ENCODE measurements around the gene ADAMTS17.

Gene ADAMTS17

DNA sequence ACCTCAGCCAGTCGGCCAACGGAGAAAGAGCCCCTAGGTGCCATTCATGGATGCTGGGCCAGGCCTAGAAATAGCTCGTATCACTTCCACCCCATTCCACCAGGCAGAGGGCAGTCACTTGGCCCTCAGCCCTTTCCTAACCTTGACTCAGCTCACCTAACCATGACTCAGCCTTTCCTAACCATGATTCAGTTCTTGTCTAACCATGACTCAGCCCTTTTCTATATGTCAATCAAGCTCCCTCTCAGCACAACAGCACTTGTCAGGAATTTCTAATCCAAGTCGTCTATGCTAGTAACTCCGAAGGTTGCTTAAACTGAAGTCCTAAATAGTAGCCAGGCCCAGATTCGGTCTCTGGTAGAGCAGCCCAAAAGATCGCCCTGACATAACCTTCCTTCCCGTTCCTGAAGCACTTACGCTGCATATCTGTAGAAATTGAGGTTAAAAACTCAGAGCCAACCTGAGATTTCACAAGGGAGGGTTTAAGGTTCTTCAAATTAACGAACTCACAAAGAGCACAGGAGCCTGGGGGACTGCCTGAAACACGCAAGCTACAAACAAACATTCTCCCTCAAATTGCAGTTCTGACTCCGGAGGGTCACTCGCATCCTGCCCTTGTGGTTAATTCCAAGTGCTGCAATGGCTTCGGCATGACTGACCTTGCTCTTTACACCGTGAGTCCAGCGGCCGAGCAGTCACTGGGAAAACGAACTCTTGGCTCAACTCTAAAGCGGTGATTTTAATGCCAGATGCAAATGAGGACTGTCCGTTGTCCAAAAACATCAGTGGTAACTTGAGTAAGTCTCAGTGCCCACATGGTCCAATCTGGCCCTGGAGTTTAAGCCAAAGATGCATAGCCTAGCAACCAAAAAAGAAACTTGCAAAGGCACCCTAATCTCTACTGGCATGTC, 99.9 kb downstream of the ADAMTS17 start:
- intact Hi-C loops (cut with DNase I): no loop called here
- peak in 24 of 42 donors; percentile 5 to 80 (median 36) for DNase-seq

DNA sequence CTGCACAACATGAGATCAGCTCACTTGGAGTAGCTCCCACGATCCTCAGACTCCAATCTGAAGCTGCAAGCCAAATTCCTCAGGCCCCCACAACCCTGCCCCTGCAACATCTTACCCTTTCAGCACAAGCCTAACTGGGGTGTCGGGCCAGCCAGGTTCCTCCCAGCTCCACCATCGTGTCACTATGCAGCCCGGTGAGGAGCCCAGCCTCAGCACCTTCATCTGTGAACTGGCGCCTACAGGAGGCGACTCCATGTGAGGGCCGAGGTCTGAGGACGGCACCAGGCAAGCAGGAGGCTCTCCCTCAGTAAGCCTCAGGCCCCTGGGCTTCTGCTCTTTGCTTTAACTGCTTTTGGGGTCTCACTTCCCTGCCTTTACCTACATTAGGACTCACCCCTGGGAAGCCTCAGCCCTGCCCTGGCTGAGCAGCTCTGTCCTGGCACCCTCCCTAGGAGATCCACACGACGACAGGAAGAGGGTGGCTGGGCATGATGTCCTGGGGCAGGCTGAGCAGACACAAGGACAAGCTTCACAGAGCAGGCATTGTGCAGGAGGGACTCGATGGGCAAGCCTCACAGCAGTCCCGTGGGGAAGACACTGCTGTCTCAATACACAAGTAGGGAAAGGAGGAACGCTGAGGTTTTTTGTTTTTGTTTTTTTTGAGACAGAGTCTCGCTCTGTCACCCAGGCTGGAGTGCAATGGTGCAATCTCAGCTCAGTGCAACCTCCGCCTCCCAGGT, 104.6 kb downstream of the ADAMTS17 start:
- intact Hi-C loops (cut with DNase I): no loop called here
- peak in 2 of 42 donors; percentile 29 to 39 for DNase-seq

DNA sequence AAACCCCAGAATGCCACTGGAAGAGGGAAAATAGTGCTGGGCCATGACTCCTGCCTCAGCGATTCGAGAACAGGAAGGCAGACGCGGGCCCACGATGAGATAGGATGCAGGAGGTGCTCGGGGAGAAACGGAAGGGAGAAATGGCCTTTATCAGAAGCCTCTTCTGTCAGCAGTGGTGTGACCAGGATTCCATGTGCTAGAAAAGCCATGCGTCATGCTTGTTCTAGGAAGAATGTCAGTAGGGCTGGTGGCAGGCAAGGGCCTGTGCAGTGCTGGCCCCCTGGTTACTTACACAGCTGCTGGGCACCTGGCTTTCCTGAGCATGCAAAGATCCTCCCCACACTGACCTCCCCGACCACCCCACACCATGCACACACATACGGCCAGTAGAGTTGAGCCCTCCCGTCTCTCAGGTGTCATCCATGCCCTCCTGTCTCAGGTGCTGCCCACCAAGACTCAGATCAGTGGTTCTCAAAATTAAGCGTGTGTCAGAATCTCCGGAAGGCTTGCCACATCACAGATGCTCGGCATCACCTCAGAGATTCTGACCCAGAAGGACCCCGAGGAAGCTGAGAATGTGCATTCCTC, 106.7 kb downstream of the ADAMTS17 start:
- DNase-seq: no peak
- intact Hi-C loops (cut with DNase I): no loop called here

DNA sequence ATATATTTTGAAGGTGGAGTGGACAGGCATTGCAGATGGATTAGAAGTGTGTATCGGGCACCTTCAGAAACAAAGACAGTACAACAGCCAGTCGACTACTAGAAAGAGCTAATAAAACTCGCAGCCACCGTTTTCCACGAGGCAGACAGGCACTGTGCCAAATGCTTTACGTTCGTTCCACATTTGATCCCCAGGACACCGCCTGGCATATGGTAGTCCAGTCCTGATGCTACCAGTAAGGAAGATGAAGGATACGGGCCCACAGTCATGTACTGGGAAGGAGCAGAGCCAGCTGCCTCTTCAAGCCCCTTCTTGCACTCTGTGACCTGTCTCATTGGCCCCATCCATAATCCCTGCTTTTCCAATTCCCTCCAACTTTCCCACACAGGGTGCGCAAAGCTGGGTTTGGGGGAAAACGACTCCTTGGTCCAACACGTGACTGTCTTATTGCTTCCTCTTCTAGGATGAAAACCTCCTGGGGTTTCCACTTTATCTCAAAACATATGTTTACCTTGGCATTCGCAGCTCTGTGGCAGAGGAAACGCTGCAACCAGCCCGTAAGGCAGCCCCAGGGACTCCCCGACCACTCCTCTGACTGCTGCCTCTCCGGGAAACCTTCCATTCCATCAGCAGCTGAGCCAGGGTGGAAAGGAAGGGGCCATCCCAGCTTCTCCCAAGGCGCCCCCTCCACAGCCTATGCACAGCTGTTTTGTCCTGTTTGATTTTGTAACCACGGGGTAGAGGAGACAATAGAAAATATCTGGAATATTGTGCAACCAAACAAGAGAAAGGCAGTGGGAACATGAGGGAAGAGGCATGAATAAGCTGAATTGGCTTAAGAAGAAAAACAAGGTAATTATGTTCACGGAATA, 107.4 kb downstream of the ADAMTS17 start:
- DNase-seq: no peak
- intact Hi-C loops (cut with DNase I): no loop called here

DNA sequence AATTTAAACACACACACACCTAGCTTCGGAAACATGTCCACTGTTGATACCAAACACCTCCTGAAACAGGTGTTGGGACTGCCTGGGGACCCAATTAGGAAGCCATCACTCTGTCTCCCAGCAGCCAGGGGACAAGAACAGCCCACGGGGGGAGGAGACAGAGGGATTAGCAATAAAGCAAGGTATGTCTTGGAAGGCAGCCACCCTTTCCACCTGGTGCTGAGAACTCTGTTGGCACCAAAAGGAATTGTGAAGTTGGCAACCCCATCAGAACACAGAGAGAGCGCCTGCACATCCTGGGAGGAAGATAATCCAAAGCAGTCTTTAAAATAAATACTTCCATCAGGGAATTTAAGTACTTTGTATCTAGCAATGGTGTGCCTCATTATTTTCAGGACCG, 111.0 kb downstream of the ADAMTS17 start:
- intact Hi-C loops (cut with DNase I): no loop called here
- no peak for DNase-seq

DNA sequence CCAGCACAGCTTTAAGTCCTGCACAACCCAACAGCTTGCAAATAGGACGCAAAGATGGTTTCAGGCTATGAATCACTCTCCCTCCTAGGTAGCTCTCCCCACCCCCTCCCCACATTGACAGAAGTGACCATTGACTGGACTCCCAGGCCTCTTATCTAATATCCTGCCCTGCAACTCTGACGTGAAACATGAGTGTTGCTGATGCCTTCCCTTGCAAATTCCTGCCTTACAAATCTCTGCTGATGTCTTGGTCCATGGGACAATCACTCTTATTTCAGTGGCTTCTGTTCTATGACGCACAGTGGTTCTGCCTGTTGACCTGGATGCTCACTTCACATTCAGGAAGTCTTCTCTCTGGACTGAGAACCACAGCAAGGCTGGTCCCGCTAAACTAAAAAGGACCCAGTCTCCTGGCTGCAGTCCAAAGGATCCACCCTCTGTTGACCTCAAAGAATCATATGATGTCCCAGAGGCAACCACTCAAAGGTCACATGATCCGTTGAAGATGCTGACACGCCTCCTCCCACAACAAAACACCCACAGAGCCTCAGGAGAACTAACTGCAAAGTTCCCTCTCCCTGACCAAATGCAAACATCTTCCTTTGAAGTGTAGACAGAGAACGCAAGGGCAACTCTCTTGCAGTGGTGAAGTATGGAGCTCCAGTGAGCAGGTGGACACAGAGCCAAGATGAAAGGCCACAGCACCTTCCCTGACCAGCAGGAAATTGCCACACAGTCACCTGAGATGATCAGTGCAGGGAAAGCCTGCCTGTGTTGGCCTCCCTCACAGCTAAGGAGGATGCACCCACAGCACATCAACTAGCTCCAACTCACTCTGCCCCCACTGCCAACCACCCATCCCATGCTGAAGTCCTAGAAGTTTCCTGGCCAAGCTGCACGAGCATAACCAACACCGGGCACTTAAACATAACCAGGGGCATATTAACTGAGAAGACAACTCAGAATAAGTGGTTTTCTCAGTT, 112.3 kb downstream of the ADAMTS17 start:
- intact Hi-C loops (cut with DNase I): no loop called here
- DNase-seq: no peak

DNA sequence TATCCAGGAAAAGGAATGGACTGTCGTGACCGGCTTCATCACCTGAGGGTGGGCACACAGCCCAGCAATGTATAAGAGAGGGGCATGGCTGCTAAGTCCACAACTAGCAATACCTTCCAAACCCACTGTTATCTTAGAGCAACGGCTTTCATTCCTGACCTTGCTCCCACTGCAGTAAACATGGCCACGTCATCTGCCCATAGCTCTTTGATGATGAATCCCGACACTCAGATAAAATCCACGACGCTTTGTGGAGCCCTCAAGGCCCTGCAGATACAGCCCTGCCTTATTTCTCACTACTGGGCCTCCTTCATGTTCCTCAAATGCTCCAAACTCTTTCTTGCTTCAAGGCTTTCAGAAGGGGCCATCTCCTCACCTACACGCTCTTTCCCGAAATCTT, 114.0 kb downstream of the ADAMTS17 start:
- intact Hi-C loops (cut with DNase I): no loop called here
- DNase-seq: no peak

DNA sequence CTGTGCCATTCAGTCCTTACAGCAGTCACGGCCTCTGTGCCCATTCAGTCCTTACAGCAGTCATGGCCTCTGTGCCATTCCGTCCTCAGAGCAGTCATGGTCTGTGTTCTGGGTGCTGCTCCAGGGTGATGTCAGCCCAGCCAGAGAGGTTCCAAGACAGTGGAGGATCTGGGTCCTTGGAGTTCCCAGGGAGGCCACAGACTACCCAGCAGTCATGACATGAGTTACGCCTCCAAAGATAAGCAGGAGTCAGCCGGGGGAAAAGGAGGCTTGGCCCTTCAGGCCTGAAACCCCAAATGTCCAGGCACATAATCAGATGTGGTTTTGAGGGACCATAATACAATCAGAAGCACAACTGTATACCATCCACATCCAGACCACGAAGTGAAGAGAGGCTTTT, 115.7 kb downstream of the ADAMTS17 start:
- DNase-seq: no peak
- intact Hi-C loops (cut with DNase I): no loop called here

DNA sequence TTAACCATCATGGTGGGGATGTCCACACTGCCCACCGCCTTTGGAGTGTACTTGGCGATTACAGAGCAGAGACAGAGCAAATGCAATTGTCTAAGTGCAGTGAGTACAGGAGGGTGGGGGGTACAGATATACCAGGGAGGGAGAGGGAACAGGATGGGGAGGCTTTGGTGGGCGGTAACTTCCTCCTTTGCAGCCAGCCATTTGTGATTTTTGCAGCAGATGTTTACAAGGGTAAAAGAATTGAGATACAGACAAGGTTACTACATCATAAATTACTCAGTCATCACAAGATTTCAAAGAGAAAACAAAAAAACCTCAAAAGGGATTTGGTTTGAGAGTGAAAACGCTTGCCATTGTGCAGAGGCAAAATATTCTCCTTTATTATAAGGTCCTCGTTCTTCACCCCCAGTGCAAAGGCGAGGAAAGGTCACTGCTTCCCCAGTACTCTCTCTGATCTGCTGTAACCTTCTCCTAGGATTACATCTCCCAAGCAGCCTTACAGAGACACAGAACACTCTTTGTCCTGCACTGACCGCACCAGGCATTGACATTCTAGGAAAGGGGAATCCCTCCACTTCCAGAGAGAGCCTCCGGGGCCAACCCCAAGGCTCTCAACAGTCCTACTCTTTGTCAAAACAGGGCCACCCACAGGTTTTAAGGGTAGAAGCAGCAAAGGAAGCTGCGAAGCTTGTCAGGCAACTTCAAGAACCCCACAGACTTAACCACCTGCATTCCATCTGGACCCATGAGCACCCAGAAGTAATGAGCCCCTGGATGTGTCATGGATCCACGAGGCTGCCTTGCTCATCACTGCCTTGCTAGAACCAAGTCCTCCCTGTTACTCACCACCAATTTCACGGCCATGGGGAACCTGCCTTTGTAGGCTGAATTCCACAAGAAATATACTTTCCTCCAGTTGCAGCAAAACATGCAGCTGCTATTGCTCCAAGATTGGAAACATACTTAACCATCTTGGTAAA, 117.3 kb downstream of the ADAMTS17 start:
- intact Hi-C loops (cut with DNase I): no loop called here
- DNase-seq: no peak

DNA sequence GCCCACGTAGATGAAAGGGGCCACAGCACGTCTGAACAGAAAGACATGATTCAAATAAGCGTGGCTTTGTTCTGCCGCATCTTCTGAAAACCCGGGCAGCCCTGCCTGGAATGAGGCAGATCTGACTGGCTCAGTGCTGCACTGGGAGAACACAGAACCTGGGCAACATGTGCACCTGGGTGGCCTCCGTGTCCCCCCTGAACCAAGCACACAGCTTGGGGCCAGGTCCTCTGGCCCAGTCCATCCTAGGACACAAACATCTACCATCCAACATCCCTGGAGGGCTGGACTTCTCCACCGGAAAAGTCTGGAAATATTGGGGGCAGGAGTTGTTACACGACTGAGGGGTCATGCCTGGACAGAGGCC, 119.4 kb downstream of the ADAMTS17 start:
- DNase-seq: no peak
- intact Hi-C loops (cut with DNase I): no loop called here

DNA sequence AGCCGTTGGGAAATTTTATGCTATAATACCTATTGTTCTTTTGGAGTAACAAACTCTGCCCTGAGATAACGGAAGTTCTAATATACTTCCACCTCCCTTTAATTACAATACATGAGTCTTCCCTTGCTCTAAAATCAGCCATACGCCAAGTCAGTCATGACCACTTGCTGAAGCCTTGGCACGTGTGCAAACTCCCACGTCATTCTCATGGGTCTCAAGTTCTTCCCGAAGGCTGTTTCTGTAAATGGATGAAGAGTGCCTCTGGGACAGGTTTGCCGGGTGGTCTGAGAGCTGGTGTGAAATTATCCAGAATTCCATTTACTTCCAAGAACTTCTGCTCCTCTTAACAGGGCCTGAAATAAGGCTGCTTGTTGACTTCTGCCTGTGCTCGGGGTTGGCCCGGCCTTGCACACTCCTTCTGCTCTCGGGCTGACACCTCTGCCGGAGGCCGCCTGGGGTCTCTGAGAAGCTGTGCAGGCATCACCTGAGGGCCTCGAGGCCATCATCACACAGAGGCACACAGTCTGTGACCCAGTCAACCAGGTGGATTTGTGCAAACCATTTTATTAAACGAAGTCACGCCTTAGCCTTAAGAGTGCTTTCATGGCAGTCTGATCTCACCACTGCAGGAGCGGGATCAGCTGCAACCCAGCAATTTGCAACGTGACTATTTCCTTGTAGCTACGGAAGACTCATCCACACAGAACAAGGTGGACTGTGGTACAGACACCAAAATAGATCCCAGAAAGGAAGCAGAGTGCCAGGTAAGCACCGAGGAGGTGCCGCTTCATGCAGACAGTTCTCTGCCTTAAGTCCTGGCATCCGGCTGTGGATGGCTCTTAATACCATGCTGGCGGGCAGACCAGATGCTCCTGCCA, 120.1 kb downstream of the ADAMTS17 start:
- intact Hi-C loops (cut with DNase I): no loop called here
- DNase-seq: no peak

DNA sequence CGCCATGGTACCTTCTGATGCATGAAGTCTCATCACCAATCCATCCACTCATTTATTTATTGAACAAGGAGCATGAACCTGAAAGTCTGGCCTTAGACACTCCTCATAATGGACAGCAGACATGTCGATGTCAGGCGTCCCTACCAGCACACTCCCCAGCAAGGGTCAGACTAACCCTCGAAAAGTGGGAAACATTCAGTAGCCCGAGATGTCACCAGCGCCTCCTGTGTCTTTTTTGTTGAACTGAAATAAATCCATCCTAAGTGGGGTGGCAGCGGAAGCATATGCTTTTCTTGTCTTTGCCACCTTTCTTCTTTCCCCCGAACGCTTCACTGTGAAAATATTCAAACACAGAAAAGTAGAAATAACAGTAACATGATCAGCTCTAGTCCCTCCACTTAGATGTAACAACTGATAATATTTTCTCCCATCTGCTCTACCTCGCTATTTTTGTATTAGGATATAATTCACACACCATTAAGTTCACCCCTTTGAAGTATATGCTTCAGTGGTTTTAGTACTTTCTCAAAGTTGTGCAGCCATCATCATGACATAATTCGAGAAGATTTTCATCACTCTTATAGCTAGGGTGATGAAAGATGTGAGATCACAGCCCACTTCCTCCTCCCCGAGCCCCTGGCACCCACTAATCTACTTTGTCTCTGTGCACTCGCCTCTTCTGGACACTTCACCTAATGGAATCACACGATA, 121.6 kb downstream of the ADAMTS17 start:
- DNase-seq: no peak
- intact Hi-C loops (cut with DNase I): no loop called here

DNA sequence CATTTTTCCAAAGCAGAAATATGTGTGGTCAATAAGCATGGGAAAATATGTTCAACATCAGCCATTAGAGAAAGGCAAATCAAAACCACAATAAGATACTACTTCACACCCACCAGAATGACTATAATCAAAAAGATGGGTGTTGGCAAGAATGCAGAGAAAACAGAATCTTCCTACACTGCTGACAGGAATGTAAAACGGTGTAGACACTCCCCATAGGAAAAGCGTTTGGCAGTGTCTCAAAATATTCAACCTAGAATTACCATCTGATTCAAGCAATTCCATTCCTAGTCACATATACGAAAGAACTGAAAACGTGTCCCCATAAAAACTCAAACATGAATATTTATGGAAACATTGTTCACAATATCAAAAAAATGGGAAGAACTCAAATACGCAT, 123.3 kb downstream of the ADAMTS17 start:
- intact Hi-C loops (cut with DNase I): no loop called here
- DNase-seq: no peak

DNA sequence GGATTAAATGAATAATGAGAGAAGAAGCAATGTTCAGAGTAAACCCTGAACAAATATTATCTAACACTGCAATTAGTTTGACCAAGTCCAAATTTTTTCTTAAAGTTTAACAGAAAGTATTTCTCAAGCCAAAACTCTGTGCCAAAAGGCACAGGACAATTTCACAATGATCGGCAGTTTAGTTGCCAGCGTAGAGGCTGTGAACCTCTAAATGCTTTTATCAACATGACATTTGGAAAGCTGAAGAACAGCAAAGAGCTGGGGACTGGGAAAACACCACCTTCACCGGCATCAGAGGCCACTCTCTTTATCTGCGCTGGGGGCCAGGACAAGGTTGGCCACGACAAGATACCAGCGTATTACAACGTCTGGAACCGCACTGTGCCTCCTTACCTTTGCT, 125.6 kb downstream of the ADAMTS17 start:
- intact Hi-C loops (cut with DNase I): no loop called here
- no peak for DNase-seq

DNA sequence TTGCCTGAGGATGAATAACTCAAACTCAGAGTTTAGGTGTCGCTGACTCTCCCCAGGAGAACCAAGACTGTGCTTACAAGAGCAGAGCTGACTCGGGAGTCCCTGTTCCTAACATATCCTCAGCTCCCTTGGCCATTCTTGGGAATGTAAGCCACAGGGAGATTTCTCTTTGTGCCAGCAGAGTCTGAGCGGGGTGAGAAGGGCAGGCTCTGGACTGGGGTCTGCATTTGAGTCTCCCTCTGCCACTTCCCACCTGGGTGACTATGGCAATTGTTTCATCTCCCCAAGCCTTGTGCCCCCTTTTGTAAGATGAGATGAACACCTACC, 126.0 kb downstream of the ADAMTS17 start:
- no peak for DNase-seq
- intact Hi-C loops (cut with DNase I): no loop called here
